ENCODE data around the gene AFF3.

DNA sequence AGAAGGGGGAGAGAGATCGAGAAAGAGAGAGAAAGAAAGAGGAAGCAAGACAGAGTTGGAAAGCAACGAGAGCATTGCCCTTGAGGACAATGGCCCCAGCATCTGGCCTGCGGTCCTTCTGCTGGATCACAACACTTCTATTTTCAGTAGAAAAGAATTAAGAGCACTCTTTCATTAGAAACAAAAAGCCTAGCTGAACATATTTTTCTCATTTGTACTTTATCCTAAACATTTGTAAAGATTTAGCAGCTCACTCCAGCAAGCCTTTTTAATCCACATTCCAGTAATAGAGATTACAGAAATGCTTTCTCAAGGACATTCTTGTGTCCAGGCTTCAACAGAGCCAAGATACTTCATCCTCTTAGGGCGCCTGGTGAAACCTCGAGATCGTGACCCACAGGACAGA is 31.6 kb upstream of the AFF3 start:
- TF ChIP-seq, protein P1, sequence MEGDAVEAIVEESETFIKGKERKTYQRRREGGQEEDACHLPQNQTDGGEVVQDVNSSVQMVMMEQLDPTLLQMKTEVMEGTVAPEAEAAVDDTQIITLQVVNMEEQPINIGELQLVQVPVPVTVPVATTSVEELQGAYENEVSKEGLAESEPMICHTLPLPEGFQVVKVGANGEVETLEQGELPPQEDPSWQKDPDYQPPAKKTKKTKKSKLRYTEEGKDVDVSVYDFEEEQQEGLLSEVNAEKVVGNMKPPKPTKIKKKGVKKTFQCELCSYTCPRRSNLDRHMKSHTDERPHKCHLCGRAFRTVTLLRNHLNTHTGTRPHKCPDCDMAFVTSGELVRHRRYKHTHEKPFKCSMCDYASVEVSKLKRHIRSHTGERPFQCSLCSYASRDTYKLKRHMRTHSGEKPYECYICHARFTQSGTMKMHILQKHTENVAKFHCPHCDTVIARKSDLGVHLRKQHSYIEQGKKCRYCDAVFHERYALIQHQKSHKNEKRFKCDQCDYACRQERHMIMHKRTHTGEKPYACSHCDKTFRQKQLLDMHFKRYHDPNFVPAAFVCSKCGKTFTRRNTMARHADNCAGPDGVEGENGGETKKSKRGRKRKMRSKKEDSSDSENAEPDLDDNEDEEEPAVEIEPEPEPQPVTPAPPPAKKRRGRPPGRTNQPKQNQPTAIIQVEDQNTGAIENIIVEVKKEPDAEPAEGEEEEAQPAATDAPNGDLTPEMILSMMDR (IDR thresholded peaks at IDR 0.05; ENCODE audit: extremely low read depth in 1 of 2, insufficient read depth in 1 of 2, low read depth in 1 of 2, low read length in 2 of 2) = no peak
- no peak for TF ChIP-seq MYC (IDR thresholded peaks at IDR 0.05; ENCODE audit: low read depth, low read length)
- no peak for TF ChIP-seq EZH2 (IDR thresholded peaks at IDR 0.05; ENCODE audit: borderline replicate concordance, low read depth, low read length, severe bottlenecking)
- TF ChIP-seq POLR2A (IDR thresholded peaks at IDR 0.05; ENCODE audit: low read depth, low read length) = no peak
- no peak for TF ChIP-seq POLR2AphosphoS5 (IDR thresholded peaks at IDR 0.05; ENCODE audit: insufficient read depth, low read depth, low read length)
- no peak for TF ChIP-seq MAX (IDR thresholded peaks at IDR 0.05; ENCODE audit: insufficient read depth, insufficient read length)
- TF ChIP-seq JUN (IDR thresholded peaks at IDR 0.05; ENCODE audit: borderline replicate concordance, insufficient read depth, insufficient read length, low read depth) = no peak
